ENCODE results near the gene TMEM43. TPM values are rescaled to one million over a fixed set of nuclear protein-coding genes. Genes with fewer than 3 reads are reported as not detected.
A peak's percentile ranks its signal among the peaks of the same experiment; 100 is the strongest.

TMEM43 gene
- total and polyA plus RNA-seq, 2 of the 13 experiments (the other 11 are each of a cell fraction or from before 2014, with no cell fraction given) = 48.9 to 50.5 TPM

- no peak for TF ChIP-seq HNF1B (CRISPR knock-in tag; IDR thresholded peaks at IDR 0.05)
- no peak for TF ChIP-seq SP140L (CRISPR knock-in tag; IDR thresholded peaks at IDR 0.05; ENCODE audit: borderline replicate concordance)
- TF ChIP-seq ZFX (CRISPR knock-in tag; IDR thresholded peaks at IDR 0.05; ENCODE audit: low read depth) = no peak
- TF ChIP-seq MBNL3 (CRISPR knock-in tag; conservative IDR thresholded peaks at IDR 0.05) = no peak
- TF ChIP-seq LCORL (IDR thresholded peaks at IDR 0.05) = no peak
- no peak for TF ChIP-seq LCORL (CRISPR knock-in tag; IDR thresholded peaks at IDR 0.05)
- TF ChIP-seq ZNF670 (CRISPR knock-in tag; IDR thresholded peaks at IDR 0.05; ENCODE audit: borderline replicate concordance) = no peak
- TF ChIP-seq TEF (CRISPR knock-in tag; IDR thresholded peaks at IDR 0.05) = no peak
- 0 out of 2 replicates have a peak, but pooled peaks have one; percentile 45 for TF ChIP-seq ETS1 (CRISPR knock-in tag; IDR thresholded peaks at IDR 0.05)
- no peak for TF ChIP-seq RCOR2 (CRISPR knock-in tag; IDR thresholded peaks at IDR 0.05)
- peak; percentile 1; the same call in 1 of the 2 replicates for TF ChIP-seq GZF1 (CRISPR knock-in tag; IDR thresholded peaks at IDR 0.05)
- no peak for TF ChIP-seq IKZF4 (CRISPR knock-in tag; IDR thresholded peaks at IDR 0.05; ENCODE audit: borderline replicate concordance, low read depth, not compliant biosample characterization)
- TF ChIP-seq U2AF1 (optimal IDR thresholded peaks at IDR 0.05; ENCODE audit: low read depth, low read length) = no peak
- TF ChIP-seq ATF6 (CRISPR knock-in tag; conservative IDR thresholded peaks at IDR 0.05) = 0 out of 2 replicates have a peak, but pooled peaks have one; percentile 17
- no peak; the same call in 1 of the 2 replicates for TF ChIP-seq YEATS2 (CRISPR knock-in tag; IDR thresholded peaks at IDR 0.05; ENCODE audit: borderline replicate concordance)
- TF ChIP-seq AKAP8 (CRISPR knock-in tag; IDR thresholded peaks at IDR 0.05) = no peak
- TF ChIP-seq ATM (IDR thresholded peaks at IDR 0.05; ENCODE audit: borderline replicate concordance) = no peak
- TF ChIP-seq DNMT1 (CRISPR knock-in tag; IDR thresholded peaks at IDR 0.05) = no peak
- no peak for TF ChIP-seq DR1 (CRISPR knock-in tag; IDR thresholded peaks at IDR 0.05)
- no peak for TF ChIP-seq ZNF136 (CRISPR knock-in tag; IDR thresholded peaks at IDR 0.05; ENCODE audit: low read depth)
- TF ChIP-seq PHF20 (CRISPR knock-in tag; IDR thresholded peaks at IDR 0.05) = peak; percentile 75; the same call in 1 of the 2 replicates
- no peak for TF ChIP-seq ZNF512B (CRISPR knock-in tag; IDR thresholded peaks at IDR 0.05; ENCODE audit: borderline replicate concordance)
These were observed 633 bp upstream of the TMEM43 start (continued) for GRCh38 chr3:14124223-14124614.
